Measurements from ENCODE around the gene TMEM106C. TPM values are rescaled to one million over a fixed set of nuclear protein-coding genes. Genes with fewer than 3 reads are reported as not detected.

TMEM106C gene
- total and polyA plus RNA-seq, 2 of the 13 experiments (the other 11 are each of a cell fraction or from before 2014, with no cell fraction given) = 132 to 192 TPM

- TF ChIP-seq, protein P1, sequence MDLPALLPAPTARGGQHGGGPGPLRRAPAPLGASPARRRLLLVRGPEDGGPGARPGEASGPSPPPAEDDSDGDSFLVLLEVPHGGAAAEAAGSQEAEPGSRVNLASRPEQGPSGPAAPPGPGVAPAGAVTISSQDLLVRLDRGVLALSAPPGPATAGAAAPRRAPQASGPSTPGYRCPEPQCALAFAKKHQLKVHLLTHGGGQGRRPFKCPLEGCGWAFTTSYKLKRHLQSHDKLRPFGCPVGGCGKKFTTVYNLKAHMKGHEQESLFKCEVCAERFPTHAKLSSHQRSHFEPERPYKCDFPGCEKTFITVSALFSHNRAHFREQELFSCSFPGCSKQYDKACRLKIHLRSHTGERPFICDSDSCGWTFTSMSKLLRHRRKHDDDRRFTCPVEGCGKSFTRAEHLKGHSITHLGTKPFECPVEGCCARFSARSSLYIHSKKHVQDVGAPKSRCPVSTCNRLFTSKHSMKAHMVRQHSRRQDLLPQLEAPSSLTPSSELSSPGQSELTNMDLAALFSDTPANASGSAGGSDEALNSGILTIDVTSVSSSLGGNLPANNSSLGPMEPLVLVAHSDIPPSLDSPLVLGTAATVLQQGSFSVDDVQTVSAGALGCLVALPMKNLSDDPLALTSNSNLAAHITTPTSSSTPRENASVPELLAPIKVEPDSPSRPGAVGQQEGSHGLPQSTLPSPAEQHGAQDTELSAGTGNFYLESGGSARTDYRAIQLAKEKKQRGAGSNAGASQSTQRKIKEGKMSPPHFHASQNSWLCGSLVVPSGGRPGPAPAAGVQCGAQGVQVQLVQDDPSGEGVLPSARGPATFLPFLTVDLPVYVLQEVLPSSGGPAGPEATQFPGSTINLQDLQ (CRISPR knock-in tag; IDR thresholded peaks at IDR 0.05) = no peak
- TF ChIP-seq PPARG (CRISPR knock-in tag; conservative IDR thresholded peaks at IDR 0.05) (no peak), PCBP1 (IDR thresholded peaks at IDR 0.05; ENCODE audit: borderline replicate concordance, low read depth, low read length) (0 out of 2 replicates have a peak, but pooled peaks have one; percentile 11), ZNF124 (CRISPR knock-in tag; IDR thresholded peaks at IDR 0.05) (no peak), ZBTB8A (CRISPR knock-in tag; IDR thresholded peaks at IDR 0.05; ENCODE audit: borderline replicate concordance, low read depth) (no peak), ZMYM3 (CRISPR knock-in tag; IDR thresholded peaks at IDR 0.05) (no peak), RBM39 (IDR thresholded peaks at IDR 0.05; ENCODE audit: low read depth, low read length, poor library complexity, severe bottlenecking) (peak; percentile 24), PRDM10 (CRISPR knock-in tag; IDR thresholded peaks at IDR 0.05; ENCODE audit: low read depth) (no peak), MBNL3 (CRISPR knock-in tag; conservative IDR thresholded peaks at IDR 0.05) (no peak), CSRNP2 (CRISPR knock-in tag; conservative IDR thresholded peaks at IDR 0.05; ENCODE audit: low read depth) (no peak), TBX3 (IDR thresholded peaks at IDR 0.05; ENCODE audit: borderline replicate concordance) (no peak), FOXA3 (CRISPR knock-in tag; IDR thresholded peaks at IDR 0.05) (no peak), IKZF4 (CRISPR knock-in tag; IDR thresholded peaks at IDR 0.05; ENCODE audit: borderline replicate concordance, low read depth, not compliant biosample characterization) (no peak), KLF15 (CRISPR knock-in tag; IDR thresholded peaks at IDR 0.05; ENCODE audit: borderline replicate concordance) (no peak), POLR2G (IDR thresholded peaks at IDR 0.05; ENCODE audit: low read depth, low read length) (peak; percentile 79), BATF2 (CRISPR knock-in tag; IDR thresholded peaks at IDR 0.05) (0 out of 2 replicates have a peak, but pooled peaks have one; percentile 60), ZNF235 (CRISPR knock-in tag; IDR thresholded peaks at IDR 0.05; ENCODE audit: borderline replicate concordance) (no peak)
- TF ChIP-seq, protein P2, sequence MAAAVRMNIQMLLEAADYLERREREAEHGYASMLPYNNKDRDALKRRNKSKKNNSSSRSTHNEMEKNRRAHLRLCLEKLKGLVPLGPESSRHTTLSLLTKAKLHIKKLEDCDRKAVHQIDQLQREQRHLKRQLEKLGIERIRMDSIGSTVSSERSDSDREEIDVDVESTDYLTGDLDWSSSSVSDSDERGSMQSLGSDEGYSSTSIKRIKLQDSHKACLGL (CRISPR knock-in tag; IDR thresholded peaks at IDR 0.05) = 0 out of 2 replicates have a peak, but pooled peaks have one; percentile 41
Measured at GRCh38 chr12:48004053-48004941, 40.9 kb downstream of the TMEM106C start, which contains the start of gene COL2A1 (continued).

All from HepG2 (cell line).